Measurements from ENCODE around the gene IL10RB. TPM values are rescaled to one million over a fixed set of nuclear protein-coding genes. Genes with fewer than 3 reads are reported as not detected.
"Not testable (repeated sequence)": the region's sequence is repeated elsewhere in the genome, so short reads cannot be mapped to it uniquely, and the experiment has no call there.

The IL10RB gene
- total RNA-seq, 1 experiment from 2014 or later, result 3.1 TPM

DNA sequence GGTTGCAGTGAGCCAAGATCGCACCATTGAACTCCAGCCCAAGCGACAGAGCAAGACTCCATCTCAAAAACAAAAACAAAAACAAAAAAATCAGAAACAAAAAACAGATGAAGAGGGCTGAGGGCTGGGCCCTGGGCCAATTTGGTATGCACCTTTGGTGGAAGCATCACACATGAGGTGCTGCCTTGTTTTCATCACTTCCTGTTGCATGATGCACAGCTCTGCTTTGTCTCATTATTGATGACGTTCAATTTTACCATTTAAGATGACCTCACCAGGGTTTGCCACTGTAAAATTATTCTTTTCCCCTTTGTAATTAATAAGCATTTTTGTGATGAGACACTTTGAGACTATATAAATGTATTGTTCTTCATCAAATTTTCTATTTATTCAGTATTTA is 46.2 kb upstream of the IL10RB start:
- H3K18ac ChIP-seq (ENCODE audit: insufficient read length, low read depth, low read length), result no peak overlapping the region
- no peak overlapping the region for H3K27ac ChIP-seq (ENCODE audit: insufficient read length, low read depth, low read length)
- H3K36me3 Mint-ChIP-seq (ENCODE audit: insufficient read depth in 1 of 3, low read depth in 3 of 3), result peaks cover 0 to 11% (median 0%) of the 10 kb centered on the region in 3 experiments; a peak in 3 of 7 replicates
- H3K9me3 Mint-ChIP-seq, result peaks cover 2 to 11% of the 10 kb centered on the region in 2 experiments; a peak in 4 of 5 replicates
- H2BK12ac ChIP-seq (ENCODE audit: insufficient read length, low read depth, low read length), result no peak overlapping the region
- no peak overlapping the region for H2BK5ac ChIP-seq (ENCODE audit: insufficient read length, low read length)
- H4K91ac ChIP-seq (ENCODE audit: insufficient read length, low read depth, low read length), result no peak overlapping the region
- H2BK15ac ChIP-seq (ENCODE audit: low read depth, low read length), result no peak overlapping the region
- H4K5ac ChIP-seq (ENCODE audit: insufficient read length, low read depth, low read length), result no peak overlapping the region
- no peak overlapping the region for H3K56ac ChIP-seq (ENCODE audit: insufficient read length, low read depth, low read length)
- no peaks in the 10 kb centered on the region for H4K20me1 ChIP-seq (ENCODE audit: control insufficient read depth, insufficient read depth, insufficient read length)
- H2BK20ac ChIP-seq (ENCODE audit: low read depth, low read length, poor library complexity, severe bottlenecking), result no peak overlapping the region
- WGBS (ENCODE audit: extremely low coverage, insufficient read length, low lambda C conversion rate), result no CpG with 5 or more reads among the region's 3 CpGs
- H3K14ac ChIP-seq (ENCODE audit: insufficient read depth, low read length), result no peak overlapping the region
- H4K8ac ChIP-seq (replicated peaks; ENCODE audit: insufficient read length, low read depth, low read length), result no peak overlapping the region
- H3K4ac ChIP-seq (ENCODE audit: low read depth, low read length), result no peak overlapping the region
- H3K27me3 Mint-ChIP-seq (ENCODE audit: low read depth), result peaks cover 10% of the 10 kb centered on the region
- H3K23ac ChIP-seq (ENCODE audit: insufficient read length, low read depth, low read length), result no peak overlapping the region
- no peak for DNase-seq
- no peaks in the 10 kb centered on the region for H3K4me1 ChIP-seq (ENCODE audit: insufficient read depth, low read length)
- no peaks in the 10 kb centered on the region for H3K23me2 ChIP-seq (ENCODE audit: insufficient read length, low read depth, low read length, poor library complexity, severe bottlenecking)
- no peak overlapping the region for H2AK5ac ChIP-seq (ENCODE audit: insufficient read length, low read length)
- H3K79me2 ChIP-seq (ENCODE audit: insufficient read depth, low read length), result no peaks in the 10 kb centered on the region
- H3K4me2 ChIP-seq (ENCODE audit: insufficient read depth, insufficient read length, low read length), result no peak overlapping the region
- no peak overlapping the region for H3K27ac Mint-ChIP-seq
- H3T11ph ChIP-seq (ENCODE audit: low read length), result no peak overlapping the region
- H3K79me1 ChIP-seq (ENCODE audit: insufficient read depth, low read depth, low read length, poor library complexity, severe bottlenecking), result no peaks in the 10 kb centered on the region
- H2AFZ ChIP-seq (ENCODE audit: low read length), result no peak overlapping the region
- TF ChIP-seq CTCF (conservative IDR thresholded peaks at IDR 0.05), result no peak
- H3K9me3 ChIP-seq (ENCODE audit: control insufficient read depth, low read depth, low read length), result no peaks in the 10 kb centered on the region
- H3K9ac ChIP-seq (ENCODE audit: extremely low read depth, insufficient read length, low read length), result no peak overlapping the region
- peaks cover 18 to 19% of the 10 kb centered on the region in 2 experiments for H3K4me1 Mint-ChIP-seq
- H3K4me3 Mint-ChIP-seq, result no peak overlapping the region
- no peaks in the 10 kb centered on the region for H3K27me3 ChIP-seq (ENCODE audit: insufficient read depth, low read length)
- no peak overlapping the region for H2BK120ac ChIP-seq (ENCODE audit: low read depth, low read length, poor library complexity, severe bottlenecking)

DNA sequence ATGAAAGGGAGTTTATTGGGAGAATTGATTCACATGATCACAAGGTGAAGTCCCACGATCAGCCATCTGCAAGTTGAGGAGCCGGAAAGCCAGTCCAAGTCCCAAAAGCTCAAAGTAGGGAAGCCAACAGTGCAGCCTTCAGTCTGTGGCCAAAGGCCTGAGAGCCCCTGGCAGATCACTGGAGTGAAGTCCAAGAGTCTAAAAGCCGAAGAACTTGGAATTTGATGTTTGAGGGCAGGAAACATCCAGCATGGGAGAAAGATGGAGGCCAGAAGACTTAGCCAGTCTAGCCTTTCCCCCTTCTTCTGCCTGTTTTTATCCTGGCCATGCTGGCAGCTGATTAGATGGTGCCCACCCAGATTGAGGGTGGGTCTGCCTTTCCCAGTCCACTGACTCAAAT is 40.8 kb upstream of the IL10RB start:
- not testable (repeated sequence) for H3K23me2 ChIP-seq (ENCODE audit: insufficient read length, low read depth, low read length, poor library complexity, severe bottlenecking); H3K9me3 Mint-ChIP-seq; H4K8ac ChIP-seq (replicated peaks; ENCODE audit: insufficient read length, low read depth, low read length); H4K20me1 ChIP-seq (ENCODE audit: control insufficient read depth, insufficient read depth, insufficient read length); H3K4me3 Mint-ChIP-seq; H2BK12ac ChIP-seq (ENCODE audit: insufficient read length, low read depth, low read length); H3K79me1 ChIP-seq (ENCODE audit: insufficient read depth, low read depth, low read length, poor library complexity, severe bottlenecking); H3K9me3 ChIP-seq (ENCODE audit: control insufficient read depth, low read depth, low read length); H3K14ac ChIP-seq (ENCODE audit: insufficient read depth, low read length); H2AFZ ChIP-seq (ENCODE audit: low read length); DNase-seq; H2BK15ac ChIP-seq (ENCODE audit: low read depth, low read length); H3K27me3 ChIP-seq (ENCODE audit: insufficient read depth, low read length); H3K27ac ChIP-seq (ENCODE audit: insufficient read length, low read depth, low read length); H3K36me3 Mint-ChIP-seq (ENCODE audit: insufficient read depth in 1 of 3, low read depth in 3 of 3); H3K56ac ChIP-seq (ENCODE audit: insufficient read length, low read depth, low read length); H3K18ac ChIP-seq (ENCODE audit: insufficient read length, low read depth, low read length); H3K9ac ChIP-seq (ENCODE audit: extremely low read depth, insufficient read length, low read length); H3K4me1 ChIP-seq (ENCODE audit: insufficient read depth, low read length); H2AK5ac ChIP-seq (ENCODE audit: insufficient read length, low read length); H4K5ac ChIP-seq (ENCODE audit: insufficient read length, low read depth, low read length); H3K27ac Mint-ChIP-seq; H3K4me2 ChIP-seq (ENCODE audit: insufficient read depth, insufficient read length, low read length); H3K79me2 ChIP-seq (ENCODE audit: insufficient read depth, low read length); H2BK20ac ChIP-seq (ENCODE audit: low read depth, low read length, poor library complexity, severe bottlenecking); H3T11ph ChIP-seq (ENCODE audit: low read length); H2BK120ac ChIP-seq (ENCODE audit: low read depth, low read length, poor library complexity, severe bottlenecking); H3K23ac ChIP-seq (ENCODE audit: insufficient read length, low read depth, low read length); H3K4ac ChIP-seq (ENCODE audit: low read depth, low read length); H4K91ac ChIP-seq (ENCODE audit: insufficient read length, low read depth, low read length); H2BK5ac ChIP-seq (ENCODE audit: insufficient read length, low read length); H3K4me1 Mint-ChIP-seq
- WGBS (ENCODE audit: extremely low coverage, insufficient read length, low lambda C conversion rate), result no CpG with 5 or more reads among the region's 3 CpGs
- H3K27me3 Mint-ChIP-seq (ENCODE audit: low read depth), result peaks cover 15% of the 10 kb centered on the region

All from H9 (cell line).